Ovary (tissue), 10 donors: Measurements from ENCODE around the gene XPNPEP1. TPM values are rescaled to one million over a fixed set of nuclear protein-coding genes. Genes with fewer than 3 reads are reported as not detected.

ENCODE experiments used
- DNase-seq, 5 donors: peaks; one replicate each; pipeline ENCODE4 v3.0.0-alpha.2; 2019 to 2020
- H3K27ac ChIP-seq, 2 donors: fragments of 200-600 bp; one replicate each; pipeline versions ENCODE4 v1.5.1 to v1.8.0; 2019 to 2022
- H3K27me3 ChIP-seq: fragments of 200-600 bp; one replicate; pipeline ENCODE4 v1.8.0; 2022
- H3K36me3 ChIP-seq: fragments of 200-600 bp; sonication (generic); one replicate; pipeline ENCODE4 v1.5.1; 2019
- H3K4me1 ChIP-seq: one replicate; pipeline ENCODE4 v1.8.1; 2013; ENCODE audit warnings: mild to moderate bottlenecking, moderate library complexity; ENCODE audit not compliant: insufficient read depth
- H3K4me3 ChIP-seq: fragments of 200-600 bp; sonication (generic); one replicate; pipeline ENCODE4 v1.5.1; 2017
- H3K9me3 ChIP-seq, 2 donors: fragments of 200-600 bp in 1 of 2; sonication (generic) in 1 of 2; one replicate each; pipeline versions ENCODE4 v1.5.1 to v1.8.1; 2013 to 2019; ENCODE audit warnings: mild to moderate bottlenecking in 1 of 2, moderate library complexity in 1 of 2
- CTCF ChIP-seq, 3 donors: fragments of 450-650 bp in 2 of 3; fragments of 200-600 bp in 1 of 3; IDR thresholded peaks; one replicate each; pipeline versions ENCODE4 v1.5.1 to v1.8.0; 2016 to 2022; ENCODE audit warnings: antibody characterized with exemption in 3 of 3, mild to moderate bottlenecking in 1 of 3
- EP300 ChIP-seq: sonication (generic); formaldehyde crosslinking; IDR thresholded peaks from one replicate; pipeline ENCODE4 v1.6.1; 2017; ENCODE audit warnings: antibody characterized with exemption
- POLR2A ChIP-seq: fragments of 450-650 bp; IDR thresholded peaks from one replicate; pipeline ENCODE4 v1.6.1; 2017; ENCODE audit warnings: antibody characterized with exemption, mild to moderate bottlenecking, moderate library complexity
- WGBS, 3 donors: extraction: QIAGEN DNeasy Blood & Tissue Kit in 1 of 3; methylation state at CpG; one replicate each; pipeline versions ENCODE4 v1.1.5 to v1.1.7; 2013 to 2017; 5-methylcytosine and 5-hydroxymethylcytosine counted together
- intact Hi-C, 4 donors: fragments of 100-400 bp; cut with DNase I; formaldehyde crosslinking; loops; one replicate each; pipeline versions ENCODE4 v1.11.0 to v1.15.1; 2022 to 2023
- long read RNA-seq, 3 donors: library from polyadenylated mRNA in 2 of 3; unstranded in 2 of 3; transcript quantifications; one replicate each; pipeline ENCODE4 v2.0.0 and lab custom pipeline, GENCODE V29; 2021 to 2026
- polyA plus RNA-seq, 2 donors: library from polyadenylated mRNA; stranded (reverse); fragments of 200-250 nt in 1 of 2; fragments of 350-450 nt in 1 of 2; fragmentation: Illumina TruSeq in 1 of 2; extraction: RNeasy Lipid Tissue Mini Kit (QIAGEN cat#74804) in 1 of 2; gene quantifications; one replicate each; pipeline ENCODE4 v1.2.3, GENCODE V29; 2013 to 2014
- total RNA-seq, 7 donors: library from RNA; depleted of rRNA in 2 of 7; stranded (reverse); fragments of >200 nt in 2 of 7; fragmentation: NEBNext Ultra II Directional in 3 of 7; extraction: Animal tissue kit (Norgen Biotek cat#: 25700) in 3 of 7; gene quantifications; one replicate each; pipeline versions ENCODE4 v1.1.0 to v1.2.4, GENCODE V29; 2016 to 2023
- donor health status: DM: no; HTN: no; CAD: no; lungs with moderate emphysema.
- donor health status: DM: no; HTN: no; CAD: no.
- donor health status: Bipolar disorder and iron deficiency.
- donor health status: DM: yes; HTN: yes; CAD: no.
- donor health status: DM: no; HTN: no; CAD: no.
- donor health status: DM: yes; HTN: yes; CAD: no.

Gene XPNPEP1
- total RNA-seq (10 to 100 TPM; 39.6 to 70.7 (median 47.1) TPM), polyA plus RNA-seq (10 to 100 TPM; 27.2 to 70.4 TPM)
- long read RNA-seq, donor 1, transcript XPNPEP1-218 (21 exons, 2,539 nt): major isoform, 179 of 311 reads
- long read RNA-seq, donor 1, transcript XPNPEP1-201 (20 exons, 2,467 nt): minor isoform, 14 of 311 reads
- long read RNA-seq, donor 1, partial matches to known transcripts: 46 of 311 reads
- long read RNA-seq, donor 1, other reads (novel, unspliced or antisense): 68 of 311 reads
- long read RNA-seq, donor 2, partial matches to known transcripts: 9 of 14 reads
- long read RNA-seq, donor 2, other reads (novel, unspliced or antisense): 0 of 14 reads
- long read RNA-seq, donor 3, transcript XPNPEP1-218 (21 exons, 2,539 nt): major isoform, 40 of 75 reads
- long read RNA-seq, donor 3, partial matches to known transcripts: 7 of 75 reads
- long read RNA-seq, donor 3, other reads (novel, unspliced or antisense): 26 of 75 reads

- peaks cover 14% of the 10 kb centered on the region for H3K4me1 ChIP-seq
- intact Hi-C loops: no loop called here
- H3K27ac ChIP-seq: peak within 1 kb of the TSS; percentile 86 to 93
- WGBS, 3 donors: 2 to 5% (median 3%) methylated on average over 49 to 105 of the region's 105 CpGs
- H3K4me3 ChIP-seq: peak within 1 kb of the TSS; percentile 76
- H3K9me3 ChIP-seq: no peaks in the 10 kb centered on the region
- H3K27me3 ChIP-seq: no peaks in the 10 kb centered on the region
- DNase-seq: peak; percentile 87 to 90 (median 90)
- no peaks in the 10 kb centered on the region for H3K36me3 ChIP-seq
- TF ChIP-seq EP300 (no peak), CTCF (IDR thresholded peaks at IDR 0.05) (peak in 1 of 3 donors; percentile 17), POLR2A (peak; percentile 82)
Observed at GRCh38 chr10:109922976-109923921, at the start of gene XPNPEP1. Gene XPNPEP1 (minus strand): TSS chr10:109923511. CDS start chr10:109923433, 78 bp downstream.

- peaks cover 6% of the 10 kb centered on the region for H3K4me1 ChIP-seq
- no peaks in the 10 kb centered on the region for H3K36me3 ChIP-seq
- DNase-seq: no peak
- WGBS, 3 donors: 95 to 98% (median 98%) methylated on average over 2 of the region's 2 CpGs
- intact Hi-C loops: no loop called here
- H3K9me3 ChIP-seq: no peaks in the 10 kb centered on the region
- no peak overlapping the region for H3K4me3 ChIP-seq
- no peak overlapping the region for H3K27ac ChIP-seq
- no peak for TF ChIP-seq EP300
- TF ChIP-seq POLR2A: no peak
- TF ChIP-seq CTCF (IDR thresholded peaks at IDR 0.05): no peak
- no peaks in the 10 kb centered on the region for H3K27me3 ChIP-seq
Observed at GRCh38 chr10:109972372-109973001, 49.2 kb upstream of the XPNPEP1 start.

- Histone ChIP-seq H3K4me3 (no peak overlapping the region), H3K4me1 (peaks cover 10% of the 10 kb centered on the region), H3K36me3 (no peaks in the 10 kb centered on the region), H3K27me3 (no peaks in the 10 kb centered on the region), H3K9me3 (no peaks in the 10 kb centered on the region), H3K27ac (no peak overlapping the region)
- WGBS, 3 donors: 36 to 48% (median 41%) methylated on average over 3 of the region's 3 CpGs
- no peak for DNase-seq
- intact Hi-C loops: no loop called here
- TF ChIP-seq EP300: no peak
Observed at GRCh38 chr10:109971634-109972033, 48.3 kb upstream of the XPNPEP1 start.

- TF ChIP-seq CTCF (IDR thresholded peaks at IDR 0.05): no peak
- TF ChIP-seq EP300: no peak
- TF ChIP-seq POLR2A: no peak
- DNase-seq: no peak
- intact Hi-C loops: loop anchor here in 2 of 4 donors (5.0 kb wide), 2 partner anchors 37 to 78 kb away; partner anchors contain the start of gene ADD3 (in 1 of the 2)
- Histone ChIP-seq H3K4me3 (no peak overlapping the region), H3K27ac (peak overlapping the region; percentile 49 to 57), H3K27me3 (no peaks in the 10 kb centered on the region), H3K36me3 (no peaks in the 10 kb centered on the region), H3K4me1 (peaks cover 10% of the 10 kb centered on the region), H3K9me3 (no peaks in the 10 kb centered on the region)
- WGBS, 3 donors: 23 to 31% (median 30%) methylated on average over 8 of the region's 8 CpGs
Observed at GRCh38 chr10:109969760-109970346, 46.5 kb upstream of the XPNPEP1 start.
